Omental fat pad (tissue), 4 donors: ENCODE measurements around the gene RCN2. TPM values are rescaled to one million over a fixed set of nuclear protein-coding genes. Genes with fewer than 3 reads are reported as not detected.
A peak's percentile ranks its signal among the peaks of the same experiment; 100 is the strongest.

ENCODE experiments used
- ATAC-seq: fragments of 150-250 bp; one replicate; pipeline ENCODE4 v1.9.1; 2016; ENCODE audit warnings: mild to moderate bottlenecking, moderate library complexity; ENCODE audit not compliant: low FRiP score
- DNase-seq: peaks from one replicate; pipeline ENCODE4 v3.0.0-alpha.2; 2019; ENCODE audit warnings: low spot score
- CTCF ChIP-seq, 3 donors: fragments of 450-650 bp; IDR thresholded peaks; one replicate each; pipeline ENCODE4 v1.5.1; 2016 to 2017; ENCODE audit warnings: antibody characterized with exemption in 3 of 3, mild to moderate bottlenecking in 3 of 3, moderate library complexity in 2 of 3
- total RNA-seq, 4 donors: library from RNA; depleted of rRNA; stranded (reverse); fragments of >200 nt; gene quantifications; one replicate each; pipeline ENCODE4 v1.1.0, GENCODE V29; 2016

The RCN2 gene
- total RNA-seq, 4 donors from 2014 or later = 26.0 to 43.0 (median 33.0) TPM

GRCh38 chr15:76982756-76983155, 51.2 kb downstream of the RCN2 start:
- ATAC-seq = no peak
- DNase-seq = no peak
- TF ChIP-seq CTCF (IDR thresholded peaks at IDR 0.05) = no peak

GRCh38 chr15:76983590-76984375, 52.2 kb downstream of the RCN2 start:
- no peak for TF ChIP-seq CTCF (IDR thresholded peaks at IDR 0.05)
- ATAC-seq (no peak), DNase-seq (no peak)

- DNase-seq (no peak), ATAC-seq (no peak)
- no peak for TF ChIP-seq CTCF (IDR thresholded peaks at IDR 0.05)
These were observed 55.2 kb downstream of the RCN2 start for GRCh38 chr15:76986743-76987142.

- DNase-seq (no peak), ATAC-seq (no peak)
- TF ChIP-seq CTCF (IDR thresholded peaks at IDR 0.05) = no peak
These were observed 55.7 kb downstream of the RCN2 start for GRCh38 chr15:76987276-76987675.

- ATAC-seq = peak; percentile 46
- no peak for TF ChIP-seq CTCF (IDR thresholded peaks at IDR 0.05)
- no peak for DNase-seq
These were observed 56.6 kb downstream of the RCN2 start for GRCh38 chr15:76987896-76988860.

DNA sequence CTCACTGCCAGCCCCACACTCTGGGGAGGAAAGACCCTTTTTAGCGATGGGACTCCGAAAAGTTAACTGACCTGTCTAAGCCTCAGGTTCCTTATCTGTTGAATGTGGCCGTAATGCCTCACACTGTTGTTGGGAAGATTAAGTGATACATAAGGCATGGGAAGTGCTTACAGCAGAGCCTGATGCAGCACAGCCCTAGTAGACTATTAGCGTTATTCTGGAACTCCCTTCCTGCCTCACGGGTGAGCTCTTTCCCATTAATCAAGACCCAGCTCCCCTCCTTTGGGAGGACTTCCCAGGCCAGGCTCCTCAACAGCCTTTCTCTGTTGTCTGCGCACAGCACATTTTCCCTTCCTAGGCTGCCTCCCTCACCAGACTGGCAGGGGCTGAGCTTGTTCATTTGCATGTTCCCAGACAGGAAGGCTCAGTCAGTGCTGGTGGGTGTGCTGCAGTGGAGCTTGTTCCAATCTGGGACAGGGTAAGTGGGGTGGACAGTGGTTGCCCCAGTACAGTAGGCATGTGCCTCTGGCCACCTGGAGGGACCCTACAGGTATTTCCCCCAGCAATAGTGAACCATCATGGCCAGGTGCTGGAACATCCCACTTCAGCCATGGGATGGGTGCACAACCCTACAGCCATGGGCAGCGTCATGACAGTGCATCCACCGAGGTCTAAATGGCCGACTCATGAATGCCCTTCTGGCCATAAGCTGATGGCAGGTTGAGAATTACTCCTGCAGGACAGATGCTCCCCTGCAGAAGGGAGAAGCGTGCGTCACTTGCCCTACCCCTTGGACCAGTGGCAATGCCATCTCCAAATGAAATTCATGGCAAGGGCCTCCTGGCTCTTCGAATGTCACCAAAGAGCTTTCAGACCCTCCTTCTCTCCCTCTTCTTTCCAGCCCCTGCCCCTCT, 57.6 kb downstream of the RCN2 start:
- no peak for TF ChIP-seq CTCF (IDR thresholded peaks at IDR 0.05)
- no peak for ATAC-seq
- no peak for DNase-seq
